MCF 10A (cell line): Measurements from ENCODE around the gene EPHA8. TPM values are rescaled to one million over a fixed set of nuclear protein-coding genes. Genes with fewer than 3 reads are reported as not detected.

Experiments used
- BruUV-seq: library from RNA; stranded (reverse); fragments of 400-500 nt; replicated peaks from 2 replicates; lab custom pipeline; 2021; lab: Mats Ljungman, UMichigan
- CTCF ChIA-PET: fragments of 300-600 bp; sonication (Branson Sonifier 250); formaldehyde crosslinking; extraction: SDS; loops from one replicate; lab custom pipeline; 2021; ENCODE audit warnings: antibody characterized with exemption, inconsistent platforms; lab: Yijun Ruan, JAX
- POLR2A ChIA-PET: fragments of 300-600, 350-650 bp; sonication (Branson Sonifier 250); formaldehyde crosslinking; extraction: SDS; loops from one replicate; lab custom pipeline; 2020; ENCODE audit warnings: antibody characterized with exemption, inconsistent platforms; lab: Yijun Ruan, JAX
- DNase-seq: peaks from one replicate; pipeline ENCODE4 v3.0.0-alpha.2; 2018; ENCODE audit not compliant: unreplicated experiment
- H3K27ac Mint-ChIP-seq: one replicate; pipeline ENCODE4 v1.8.0; 2022; ENCODE audit warnings: mild to moderate bottlenecking, low read depth, mixed read lengths; ENCODE audit not compliant: unreplicated experiment
- H3K27me3 Mint-ChIP-seq: one replicate; pipeline ENCODE4 v1.8.0; 2022; ENCODE audit warnings: mixed read lengths; ENCODE audit not compliant: insufficient read depth, unreplicated experiment
- H3K36me3 Mint-ChIP-seq: one replicate; pipeline ENCODE4 v1.8.0; 2022; ENCODE audit warnings: mild to moderate bottlenecking, moderate library complexity, mixed read lengths; ENCODE audit not compliant: insufficient read depth, unreplicated experiment
- H3K4me1 Mint-ChIP-seq: one replicate; pipeline ENCODE4 v1.8.0; 2022; ENCODE audit warnings: mixed read lengths; ENCODE audit not compliant: insufficient read depth, unreplicated experiment
- H3K4me3 Mint-ChIP-seq: one replicate; pipeline ENCODE4 v1.8.0; 2022; ENCODE audit warnings: mild to moderate bottlenecking, moderate library complexity, mixed read lengths; ENCODE audit not compliant: unreplicated experiment
- H3K9me3 Mint-ChIP-seq: one replicate; pipeline ENCODE4 v1.8.0; 2022; ENCODE audit warnings: mixed read lengths; ENCODE audit not compliant: unreplicated experiment
- intact Hi-C: fragments of 100-400 bp; cut with micrococcal nuclease; formaldehyde crosslinking; loops from 2 replicates; pipeline ENCODE4 v1.14.1; 2022
- total RNA-seq: library from RNA; stranded (reverse); gene quantifications from 2 replicates; pipeline ENCODE4 v1.2.3, GENCODE V29; 2022
- TF ChIP-seq, protein P1 (sequence below): fragments of 200-600 bp; IDR thresholded peaks from one replicate; pipeline ENCODE4 v1.8.0; 2022; ENCODE audit warnings: antibody characterized with exemption, mild to moderate bottlenecking; ENCODE audit not compliant: unreplicated experiment

Gene EPHA8
- total RNA-seq, 1 experiment from 2014 or later, result not detected

DNA sequence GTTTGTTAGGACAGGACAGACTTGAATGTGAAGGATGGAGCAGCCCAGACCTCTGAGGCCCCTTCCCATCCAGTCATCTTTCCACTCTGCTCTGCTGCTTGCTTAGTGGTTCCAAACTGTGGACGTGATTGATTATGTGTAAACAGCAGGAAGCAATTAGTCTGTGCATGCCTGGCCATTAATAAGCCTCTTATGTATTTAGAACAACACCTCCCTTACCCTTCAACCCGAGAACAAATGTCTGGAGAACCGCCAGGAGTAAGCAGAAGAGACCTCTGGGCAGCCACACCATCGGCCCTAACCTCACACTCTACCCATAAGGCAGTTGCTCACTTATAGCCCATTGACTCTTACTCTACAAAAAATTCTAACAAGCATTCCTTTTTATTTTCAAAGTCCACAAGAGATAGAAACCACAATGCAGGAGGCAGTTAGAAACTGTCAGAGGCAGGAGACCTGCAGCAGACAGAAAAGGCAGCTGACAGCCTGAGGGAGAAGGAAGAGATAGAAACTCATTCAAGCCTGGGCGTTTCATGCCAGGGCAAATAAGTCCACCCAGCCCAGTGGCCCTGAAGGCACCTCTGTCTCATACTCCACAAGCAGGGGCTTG lies 5.8 kb upstream of the EPHA8 start:
- no peaks in the 10 kb centered on the region for H3K4me1 Mint-ChIP-seq
- no TSS peak for BruUV-seq
- intact Hi-C loops, result no loop called here
- H3K27me3 Mint-ChIP-seq, result peaks cover 76% of the 10 kb centered on the region
- H3K27ac Mint-ChIP-seq, result no peak overlapping the region
- ChIA-PET CTCF (no interaction called here), POLR2A (no interaction called here)
- H3K4me3 Mint-ChIP-seq, result no peak overlapping the region
- no peaks in the 10 kb centered on the region for H3K9me3 Mint-ChIP-seq
- H3K36me3 Mint-ChIP-seq, result no peaks in the 10 kb centered on the region
- TF ChIP-seq, protein P1, sequence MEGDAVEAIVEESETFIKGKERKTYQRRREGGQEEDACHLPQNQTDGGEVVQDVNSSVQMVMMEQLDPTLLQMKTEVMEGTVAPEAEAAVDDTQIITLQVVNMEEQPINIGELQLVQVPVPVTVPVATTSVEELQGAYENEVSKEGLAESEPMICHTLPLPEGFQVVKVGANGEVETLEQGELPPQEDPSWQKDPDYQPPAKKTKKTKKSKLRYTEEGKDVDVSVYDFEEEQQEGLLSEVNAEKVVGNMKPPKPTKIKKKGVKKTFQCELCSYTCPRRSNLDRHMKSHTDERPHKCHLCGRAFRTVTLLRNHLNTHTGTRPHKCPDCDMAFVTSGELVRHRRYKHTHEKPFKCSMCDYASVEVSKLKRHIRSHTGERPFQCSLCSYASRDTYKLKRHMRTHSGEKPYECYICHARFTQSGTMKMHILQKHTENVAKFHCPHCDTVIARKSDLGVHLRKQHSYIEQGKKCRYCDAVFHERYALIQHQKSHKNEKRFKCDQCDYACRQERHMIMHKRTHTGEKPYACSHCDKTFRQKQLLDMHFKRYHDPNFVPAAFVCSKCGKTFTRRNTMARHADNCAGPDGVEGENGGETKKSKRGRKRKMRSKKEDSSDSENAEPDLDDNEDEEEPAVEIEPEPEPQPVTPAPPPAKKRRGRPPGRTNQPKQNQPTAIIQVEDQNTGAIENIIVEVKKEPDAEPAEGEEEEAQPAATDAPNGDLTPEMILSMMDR, result no peak
- no peak for DNase-seq

DNA sequence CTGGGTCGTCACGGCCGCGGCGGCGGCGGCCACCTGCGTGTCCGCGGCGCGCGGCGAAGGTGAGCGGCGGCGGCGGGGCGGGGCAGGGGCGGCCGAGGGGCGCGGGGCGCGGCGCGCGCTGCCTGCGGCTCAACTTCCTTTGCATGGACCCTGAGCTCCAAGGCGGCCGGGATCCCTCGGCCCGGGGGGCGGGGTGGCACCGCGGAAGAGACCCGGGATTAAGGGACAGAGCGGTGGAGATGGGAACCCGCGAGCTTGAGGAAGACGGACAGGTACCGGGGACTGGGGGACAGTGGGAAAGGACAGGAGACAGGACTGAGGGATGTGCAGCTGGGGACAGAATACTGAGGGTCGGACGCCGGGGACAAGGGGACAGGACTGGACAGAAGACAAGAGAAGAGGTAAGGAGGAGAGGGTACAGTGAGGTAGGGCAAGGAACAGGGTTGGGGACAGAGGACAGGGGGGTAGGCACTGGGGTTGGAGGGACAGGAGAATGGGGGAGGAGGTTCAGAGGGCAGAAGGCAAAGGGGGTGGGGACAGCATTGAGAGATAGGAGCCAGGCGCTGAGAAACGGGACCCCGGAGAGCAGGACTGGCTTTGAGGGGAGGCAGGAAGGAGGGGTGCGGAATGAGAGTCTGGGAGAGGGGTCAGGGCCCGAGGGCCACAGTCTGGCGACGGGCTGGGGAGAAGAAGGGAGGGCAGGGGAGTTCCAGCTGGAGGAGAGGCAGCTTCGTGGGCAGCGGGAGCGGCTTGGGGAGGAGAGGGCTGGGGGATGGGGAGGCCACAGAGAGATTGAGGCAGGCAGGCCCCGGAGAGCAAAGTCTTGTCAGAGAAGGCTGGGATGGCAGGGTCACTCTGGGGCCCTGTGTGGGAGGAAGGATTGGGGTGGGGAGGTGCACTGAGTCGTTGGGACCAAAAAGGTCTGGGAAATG lies 648 bp downstream of the EPHA8 start:
- TF ChIP-seq, protein P1, result no peak
- ChIA-PET CTCF (no interaction called here), POLR2A (no interaction called here)
- no TSS peak for BruUV-seq
- peaks cover 63% of the 10 kb centered on the region for H3K27me3 Mint-ChIP-seq
- H3K36me3 Mint-ChIP-seq, result peaks cover 6% of the 10 kb centered on the region
- DNase-seq, result no peak
- H3K4me3 Mint-ChIP-seq, result no peak overlapping the region
- H3K27ac Mint-ChIP-seq, result no peak overlapping the region
- intact Hi-C loops, result no loop called here
- H3K9me3 Mint-ChIP-seq, result no peaks in the 10 kb centered on the region
- no peaks in the 10 kb centered on the region for H3K4me1 Mint-ChIP-seq

DNA sequence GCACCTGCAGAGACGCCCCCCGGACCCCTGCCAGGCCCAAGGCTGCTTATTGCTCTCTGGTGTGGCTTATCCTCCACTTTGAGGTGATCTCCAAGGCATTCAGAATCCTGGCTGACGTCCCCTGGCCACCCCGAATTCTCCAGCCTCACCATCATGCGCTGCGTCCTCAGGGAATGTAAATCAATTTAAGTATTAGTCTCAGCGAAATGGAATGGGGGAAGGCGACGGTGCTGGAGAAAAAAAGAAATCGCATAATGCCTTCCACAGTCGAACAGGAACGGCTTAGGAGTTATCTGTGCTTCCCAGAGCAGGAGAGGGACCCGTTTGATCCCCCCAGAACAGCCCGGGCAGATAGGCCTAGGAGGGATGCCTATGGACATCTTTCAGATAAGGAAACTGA lies 2.9 kb downstream of the EPHA8 start:
- intact Hi-C loops, result no loop called here
- ChIA-PET POLR2A (no interaction called here), CTCF (no interaction called here)
- peaks cover 6% of the 10 kb centered on the region for H3K36me3 Mint-ChIP-seq
- TF ChIP-seq, protein P1, result no peak
- no peak overlapping the region for H3K4me3 Mint-ChIP-seq
- peaks cover 42% of the 10 kb centered on the region for H3K27me3 Mint-ChIP-seq
- no peak overlapping the region for H3K27ac Mint-ChIP-seq
- H3K4me1 Mint-ChIP-seq, result no peaks in the 10 kb centered on the region
- H3K9me3 Mint-ChIP-seq, result no peaks in the 10 kb centered on the region
- no TSS peak for BruUV-seq
- DNase-seq, result no peak

DNA sequence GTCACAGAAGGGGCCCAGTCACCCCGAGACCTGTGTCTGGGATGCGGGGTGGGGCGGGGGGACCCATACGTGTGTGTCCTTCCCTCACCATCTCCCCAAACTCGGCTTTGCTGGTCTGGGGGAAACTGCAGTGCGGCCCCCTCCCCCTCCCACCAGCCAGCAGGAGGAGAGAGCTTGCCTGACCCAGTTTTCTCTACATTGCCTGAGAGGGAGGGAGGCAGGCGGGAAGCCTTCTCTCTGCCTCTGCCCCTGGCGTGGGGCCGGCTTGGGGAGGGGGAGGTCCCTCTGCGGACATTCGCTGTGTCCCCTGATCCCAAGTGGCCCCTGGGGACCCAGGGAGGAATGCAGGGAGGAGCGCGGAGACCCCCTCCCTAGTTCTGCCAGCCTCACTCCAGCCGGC lies 3.9 kb downstream of the EPHA8 start:
- Mint-ChIP-seq H3K9me3 (no peaks in the 10 kb centered on the region), H3K27me3 (peaks cover 36% of the 10 kb centered on the region), H3K4me3 (no peak overlapping the region), H3K27ac (no peak overlapping the region), H3K4me1 (no peaks in the 10 kb centered on the region), H3K36me3 (peaks cover 6% of the 10 kb centered on the region)
- TF ChIP-seq, protein P1, result no peak
- intact Hi-C loops, result no loop called here
- CTCF ChIA-PET, result interaction anchor here (0.7 kb wide), 1 partner anchor 22 kb away, joined by 3 read pairs; no protein-coding TSS in a partner anchor
- no peak for DNase-seq
- POLR2A ChIA-PET, result no interaction called here
- BruUV-seq, result no TSS peak
